ENCODE measurements around the gene STK33. TPM values are rescaled to one million over a fixed set of nuclear protein-coding genes. Genes with fewer than 3 reads are reported as not detected.

The STK33 gene
- total RNA-seq, 3 donors from 2014 or later = 0.90 to 15.1 (median 3.4) TPM

DNA sequence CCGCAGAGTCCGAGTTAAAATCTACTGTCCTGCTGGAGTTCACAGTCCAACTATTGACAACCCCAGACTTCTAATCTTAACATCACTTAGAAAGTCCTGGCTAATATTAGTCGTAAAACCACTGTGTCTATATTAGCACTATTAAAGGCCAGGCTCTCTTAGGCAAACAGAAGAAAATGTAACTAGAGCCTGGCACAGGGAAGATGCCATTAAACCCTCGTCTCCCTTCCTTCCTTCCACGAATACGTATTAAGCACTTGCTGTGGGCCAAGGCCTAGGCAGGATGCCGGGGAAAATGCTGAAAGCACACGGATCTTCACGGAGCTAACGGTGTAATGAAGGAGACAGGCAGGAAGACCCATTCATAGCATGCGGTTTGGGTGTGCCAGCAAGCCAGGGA, 248.8 kb downstream of the STK33 start:
- Histone ChIP-seq H3K4me3 (no peak overlapping the region), H3K9me3 (no peaks in the 10 kb centered on the region), H3K4me1 (ENCODE audit: low read depth) (no peaks in the 10 kb centered on the region), H3K36me3 (ENCODE audit: low read depth) (no peaks in the 10 kb centered on the region)
- ATAC-seq (no peak), DNase-seq (no peak)
- TF ChIP-seq, protein P1, sequence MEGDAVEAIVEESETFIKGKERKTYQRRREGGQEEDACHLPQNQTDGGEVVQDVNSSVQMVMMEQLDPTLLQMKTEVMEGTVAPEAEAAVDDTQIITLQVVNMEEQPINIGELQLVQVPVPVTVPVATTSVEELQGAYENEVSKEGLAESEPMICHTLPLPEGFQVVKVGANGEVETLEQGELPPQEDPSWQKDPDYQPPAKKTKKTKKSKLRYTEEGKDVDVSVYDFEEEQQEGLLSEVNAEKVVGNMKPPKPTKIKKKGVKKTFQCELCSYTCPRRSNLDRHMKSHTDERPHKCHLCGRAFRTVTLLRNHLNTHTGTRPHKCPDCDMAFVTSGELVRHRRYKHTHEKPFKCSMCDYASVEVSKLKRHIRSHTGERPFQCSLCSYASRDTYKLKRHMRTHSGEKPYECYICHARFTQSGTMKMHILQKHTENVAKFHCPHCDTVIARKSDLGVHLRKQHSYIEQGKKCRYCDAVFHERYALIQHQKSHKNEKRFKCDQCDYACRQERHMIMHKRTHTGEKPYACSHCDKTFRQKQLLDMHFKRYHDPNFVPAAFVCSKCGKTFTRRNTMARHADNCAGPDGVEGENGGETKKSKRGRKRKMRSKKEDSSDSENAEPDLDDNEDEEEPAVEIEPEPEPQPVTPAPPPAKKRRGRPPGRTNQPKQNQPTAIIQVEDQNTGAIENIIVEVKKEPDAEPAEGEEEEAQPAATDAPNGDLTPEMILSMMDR (IDR thresholded peaks at IDR 0.05) = no peak
- intact Hi-C loops (cut with DNase I, micrococcal nuclease) = no loop called here

DNA sequence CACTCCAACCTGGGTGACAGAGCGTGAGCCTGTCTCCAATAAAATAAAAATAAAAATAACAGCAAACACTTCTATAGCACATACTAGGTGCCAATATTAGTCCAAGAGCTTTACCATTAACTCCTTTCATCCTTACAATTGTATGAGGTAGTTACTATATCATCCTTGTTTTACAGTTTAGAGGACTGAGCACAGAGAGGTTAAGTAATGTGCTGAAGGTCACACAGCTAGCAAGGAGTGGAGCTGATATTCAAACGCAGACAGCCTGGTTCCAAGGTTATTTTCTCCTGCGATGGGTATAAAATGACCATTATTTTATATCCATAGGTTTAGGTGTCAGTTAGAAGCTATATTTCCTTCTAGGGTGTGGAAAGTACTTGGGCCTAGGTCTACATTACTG, 249.7 kb downstream of the STK33 start:
- Histone ChIP-seq H3K4me3 (no peak overlapping the region), H3K9me3 (no peaks in the 10 kb centered on the region), H3K4me1 (ENCODE audit: low read depth) (no peaks in the 10 kb centered on the region), H3K36me3 (ENCODE audit: low read depth) (no peaks in the 10 kb centered on the region)
- TF ChIP-seq, protein P1 (IDR thresholded peaks at IDR 0.05) = no peak
- DNase-seq (no peak), ATAC-seq (no peak)
- intact Hi-C loops (cut with DNase I, micrococcal nuclease) = no loop called here

- Histone ChIP-seq H3K36me3 (ENCODE audit: low read depth) (no peaks in the 10 kb centered on the region), H3K4me3 (no peak overlapping the region), H3K9me3 (no peaks in the 10 kb centered on the region), H3K4me1 (ENCODE audit: low read depth) (no peaks in the 10 kb centered on the region)
- TF ChIP-seq, protein P1 (IDR thresholded peaks at IDR 0.05) = no peak
- intact Hi-C loops (cut with DNase I, micrococcal nuclease) = no loop called here
- DNase-seq = no peak
- peak; percentile 49 for ATAC-seq
These were observed 251.0 kb downstream of the STK33 start for GRCh38 chr11:8342821-8343681.

DNA sequence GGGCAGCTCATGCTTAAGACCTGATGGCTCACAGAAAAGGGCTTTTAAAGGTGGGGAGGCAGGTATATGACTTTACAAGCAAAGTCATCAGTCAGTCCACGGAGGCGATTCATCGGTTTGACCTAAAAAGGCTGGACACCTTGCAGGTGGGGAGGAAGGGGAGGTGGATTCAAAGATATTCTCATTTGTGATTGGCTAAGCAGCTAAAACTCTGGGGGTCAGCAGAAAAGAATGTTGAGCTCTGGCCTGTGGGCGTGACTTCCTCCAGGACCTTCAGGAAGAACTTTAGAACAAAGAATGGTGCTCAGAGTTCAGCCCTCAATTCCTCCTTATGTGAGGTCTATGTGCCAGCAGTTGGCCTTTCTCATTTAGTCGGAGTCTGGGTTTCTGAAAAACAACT, 252.0 kb downstream of the STK33 start:
- Histone ChIP-seq H3K4me1 (ENCODE audit: low read depth) (no peaks in the 10 kb centered on the region), H3K36me3 (ENCODE audit: low read depth) (no peaks in the 10 kb centered on the region), H3K9me3 (no peaks in the 10 kb centered on the region), H3K4me3 (no peak overlapping the region)
- DNase-seq = no peak
- intact Hi-C loops (cut with DNase I, micrococcal nuclease) = no loop called here
- no peak for ATAC-seq
- TF ChIP-seq, protein P1 (IDR thresholded peaks at IDR 0.05) = no peak

Other genes starting within 250 kb of the STK33 start
- 10 to 100 TPM in 2 of 3 donors, 1 to 10 TPM in 1; 9.6 to 21.3 (median 15.9) TPM for gene TRIM66, start 88.4 kb upstream of the STK33 start, total RNA-seq
- gene RPL27A, start 88.6 kb upstream of the STK33 start, total RNA-seq = 100 to 1,000 TPM; 634 to 807 (median 704) TPM